Measurements from ENCODE around the gene C2CD2. TPM values are rescaled to one million over a fixed set of nuclear protein-coding genes. Genes with fewer than 3 reads are reported as not detected.

Gene C2CD2
- total RNA-seq, 1 donor from 2014 or later: 23.8 TPM

DNA sequence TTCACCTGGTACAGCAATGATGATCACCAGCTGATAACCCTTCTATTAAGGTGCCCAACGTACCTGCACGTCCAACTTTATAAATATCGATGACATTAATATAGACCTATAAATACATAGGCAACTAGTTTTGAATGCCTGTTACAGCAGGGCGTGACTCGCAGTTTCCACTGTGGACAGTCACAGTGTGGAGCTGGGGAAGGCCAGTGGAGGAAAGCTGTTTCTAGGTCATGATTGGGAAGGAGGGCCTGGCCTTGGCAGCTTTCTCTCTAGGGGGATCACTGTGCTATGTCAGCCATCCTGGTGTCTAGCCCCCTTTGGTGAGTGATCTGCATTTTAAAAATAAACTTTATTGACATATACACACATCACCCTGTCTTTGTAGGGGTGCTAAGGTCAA, 70.2 kb downstream of the C2CD2 start:
- H3K27me3 ChIP-seq (ENCODE audit: low read depth): no peaks in the 10 kb centered on the region
- no peak overlapping the region for H3K4me3 ChIP-seq
- no peak overlapping the region for H3K27ac ChIP-seq
- no peak for ATAC-seq
- peaks cover 7% of the 10 kb centered on the region for H3K4me1 ChIP-seq
- H3K36me3 ChIP-seq: peaks cover 6% of the 10 kb centered on the region
- H3K9me3 ChIP-seq: no peaks in the 10 kb centered on the region
- no peak for DNase-seq
- TF ChIP-seq, protein P1, sequence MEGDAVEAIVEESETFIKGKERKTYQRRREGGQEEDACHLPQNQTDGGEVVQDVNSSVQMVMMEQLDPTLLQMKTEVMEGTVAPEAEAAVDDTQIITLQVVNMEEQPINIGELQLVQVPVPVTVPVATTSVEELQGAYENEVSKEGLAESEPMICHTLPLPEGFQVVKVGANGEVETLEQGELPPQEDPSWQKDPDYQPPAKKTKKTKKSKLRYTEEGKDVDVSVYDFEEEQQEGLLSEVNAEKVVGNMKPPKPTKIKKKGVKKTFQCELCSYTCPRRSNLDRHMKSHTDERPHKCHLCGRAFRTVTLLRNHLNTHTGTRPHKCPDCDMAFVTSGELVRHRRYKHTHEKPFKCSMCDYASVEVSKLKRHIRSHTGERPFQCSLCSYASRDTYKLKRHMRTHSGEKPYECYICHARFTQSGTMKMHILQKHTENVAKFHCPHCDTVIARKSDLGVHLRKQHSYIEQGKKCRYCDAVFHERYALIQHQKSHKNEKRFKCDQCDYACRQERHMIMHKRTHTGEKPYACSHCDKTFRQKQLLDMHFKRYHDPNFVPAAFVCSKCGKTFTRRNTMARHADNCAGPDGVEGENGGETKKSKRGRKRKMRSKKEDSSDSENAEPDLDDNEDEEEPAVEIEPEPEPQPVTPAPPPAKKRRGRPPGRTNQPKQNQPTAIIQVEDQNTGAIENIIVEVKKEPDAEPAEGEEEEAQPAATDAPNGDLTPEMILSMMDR (IDR thresholded peaks at IDR 0.05): no peak
- intact Hi-C loops (cut with DNase I): no loop called here

DNA sequence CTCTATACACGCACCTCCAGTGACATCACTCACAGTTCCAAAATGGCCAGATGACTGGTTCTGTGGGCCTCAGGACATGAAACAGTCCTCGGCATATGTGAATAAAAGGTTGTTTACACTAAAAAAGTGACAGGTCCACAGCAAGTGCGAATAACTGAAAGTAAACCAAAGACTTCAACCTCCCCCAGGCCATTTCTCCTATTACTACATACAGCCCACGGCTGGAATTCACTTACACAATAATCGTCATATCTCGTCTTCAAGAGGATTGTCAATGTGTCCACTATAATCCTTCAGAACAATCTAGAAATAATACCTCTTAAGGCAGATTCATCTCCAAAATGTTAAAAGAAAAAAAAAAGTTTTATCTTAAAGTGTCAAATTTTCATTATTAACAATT, 72.8 kb downstream of the C2CD2 start:
- no peak overlapping the region for H3K4me3 ChIP-seq
- no peaks in the 10 kb centered on the region for H3K9me3 ChIP-seq
- no peak for DNase-seq
- H3K36me3 ChIP-seq: no peaks in the 10 kb centered on the region
- no peak for ATAC-seq
- TF ChIP-seq, protein P1 (IDR thresholded peaks at IDR 0.05): no peak
- peaks cover 18% of the 10 kb centered on the region for H3K4me1 ChIP-seq
- no peaks in the 10 kb centered on the region for H3K27me3 ChIP-seq (ENCODE audit: low read depth)
- H3K27ac ChIP-seq: no peak overlapping the region
- intact Hi-C loops (cut with DNase I): no loop called here

DNA sequence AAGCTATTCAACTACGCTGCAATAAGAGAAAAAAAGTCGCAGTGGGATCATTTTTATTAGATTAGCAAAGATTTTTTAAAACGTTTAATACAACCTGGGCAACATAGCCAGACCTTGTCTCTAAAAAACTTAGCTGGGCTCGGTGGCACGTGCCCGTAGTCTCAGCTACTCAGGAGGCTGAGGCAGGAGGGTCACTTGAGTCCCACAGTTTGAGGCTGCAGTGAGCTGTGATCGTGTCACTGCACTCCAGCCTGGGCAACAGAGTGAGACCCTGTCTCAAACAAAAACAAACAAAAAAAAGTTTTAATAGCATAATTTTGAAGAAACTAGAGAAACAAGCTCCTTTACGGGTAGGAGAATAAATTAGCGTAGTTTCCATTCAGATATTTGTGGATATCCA, 73.7 kb downstream of the C2CD2 start:
- Histone ChIP-seq H3K36me3 (no peaks in the 10 kb centered on the region), H3K4me1 (peaks cover 18% of the 10 kb centered on the region), H3K27me3 (ENCODE audit: low read depth) (no peaks in the 10 kb centered on the region), H3K4me3 (peak overlapping the region; percentile 91), H3K27ac (no peak overlapping the region), H3K9me3 (no peaks in the 10 kb centered on the region)
- DNase-seq (no peak), ATAC-seq (no peak)
- TF ChIP-seq, protein P1 (IDR thresholded peaks at IDR 0.05): no peak
- intact Hi-C loops (cut with DNase I): no loop called here

DNA sequence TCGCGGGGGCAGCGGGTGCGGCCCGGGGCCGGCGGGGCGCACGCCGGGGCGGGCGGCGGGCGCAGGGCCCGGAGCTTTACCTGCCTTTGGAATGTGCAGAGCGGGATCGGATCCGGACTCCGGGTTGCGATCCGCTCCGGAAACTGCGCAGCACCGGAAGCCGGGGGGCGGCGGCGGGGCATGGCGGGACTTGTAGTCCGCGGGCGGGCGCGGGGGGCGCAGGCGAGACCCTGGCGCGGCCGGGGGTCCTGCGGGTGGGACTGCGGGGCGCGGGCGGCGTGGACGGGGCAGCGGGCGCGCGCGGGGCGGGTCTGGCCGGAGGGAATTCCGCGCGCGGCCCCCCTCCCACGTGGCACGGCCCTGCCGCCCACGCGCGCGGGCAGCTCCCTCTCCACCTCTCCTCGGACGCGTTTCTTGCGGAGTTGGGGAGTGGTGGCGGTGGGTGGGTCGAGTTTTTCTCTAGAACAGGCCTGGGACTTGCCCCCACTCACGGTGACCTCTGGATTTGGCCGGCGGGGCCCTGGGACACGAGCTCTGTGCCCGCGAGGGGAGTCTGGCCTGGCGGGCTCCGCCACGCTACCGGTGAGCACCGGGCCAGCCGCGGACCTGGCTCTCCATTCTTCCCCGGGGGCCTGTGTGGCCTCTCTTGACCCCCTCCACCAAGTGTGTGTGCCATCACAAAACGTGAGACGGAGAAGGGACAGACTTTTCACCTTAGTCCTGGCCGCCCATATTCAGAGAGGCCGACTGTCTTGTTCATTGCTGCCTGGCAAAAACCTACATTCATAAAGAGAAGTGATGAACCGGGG, 74.4 kb downstream of the C2CD2 start, which contains the start of gene PRDM15:
Gene PRDM15 (minus strand): TSS at position 155 of the 809 bp plus-strand sequence. CDS start 18,981 bp downstream, outside the sequence.
- no peaks in the 10 kb centered on the region for H3K36me3 ChIP-seq
- H3K4me1 ChIP-seq: peaks cover 18% of the 10 kb centered on the region
- no peaks in the 10 kb centered on the region for H3K9me3 ChIP-seq
- ATAC-seq (peak; percentile 65 to 75), DNase-seq (peak; percentile 86)
- peak within 1 kb of the TSS; percentile 91 for H3K4me3 ChIP-seq
- H3K27me3 ChIP-seq (ENCODE audit: low read depth): no peaks in the 10 kb centered on the region
- TF ChIP-seq, protein P1 (IDR thresholded peaks at IDR 0.05): no peak
- peak within 1 kb of the TSS; percentile 84 for H3K27ac ChIP-seq
- intact Hi-C loops (cut with DNase I): no loop called here

DNA sequence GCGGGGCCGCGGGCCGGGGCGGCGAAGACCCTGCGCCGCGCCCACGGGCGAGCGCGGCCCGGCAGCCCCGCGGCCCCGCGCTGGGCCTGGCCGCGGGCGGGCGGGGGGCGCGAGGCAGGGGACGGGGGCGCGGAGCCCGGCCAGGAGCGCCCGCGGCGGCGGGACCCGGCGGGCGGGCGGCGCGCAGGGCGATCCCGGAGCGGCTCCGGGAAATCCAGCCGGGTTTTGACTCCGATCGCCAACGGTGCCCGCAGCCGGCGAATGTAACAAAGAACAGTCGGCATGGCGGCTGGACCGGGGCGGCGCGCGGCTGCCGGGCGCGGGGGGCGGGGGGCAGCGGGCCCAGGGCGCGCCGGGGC, 75.0 kb downstream of the C2CD2 start:
- TF ChIP-seq, protein P1 (IDR thresholded peaks at IDR 0.05): no peak
- H3K9me3 ChIP-seq: no peaks in the 10 kb centered on the region
- no peaks in the 10 kb centered on the region for H3K36me3 ChIP-seq
- peaks cover 18% of the 10 kb centered on the region for H3K4me1 ChIP-seq
- no peaks in the 10 kb centered on the region for H3K27me3 ChIP-seq (ENCODE audit: low read depth)
- ATAC-seq (peak; percentile 54 to 69), DNase-seq (peak; percentile 89)
- peak overlapping the region; percentile 91 for H3K4me3 ChIP-seq
- peak overlapping the region; percentile 73 for H3K27ac ChIP-seq
- intact Hi-C loops (cut with DNase I): no loop called here
